Skeletal muscle tissue (tissue), 4 donors: ENCODE results near the gene RAD52. TPM values are rescaled to one million over a fixed set of nuclear protein-coding genes. Genes with fewer than 3 reads are reported as not detected.
A peak's percentile ranks its signal among the peaks of the same experiment; 100 is the strongest.

ENCODE experiments used
- H3K27ac ChIP-seq: one replicate; pipeline ENCODE4 v1.7.0; 2013; ENCODE audit warnings: mild to moderate bottlenecking, low read depth, low read length, inconsistent platforms
- H3K27me3 ChIP-seq, 3 donors: one replicate each; pipeline ENCODE4 v1.7.0; 2013; ENCODE audit warnings: low read length in 3 of 3; ENCODE audit not compliant: control insufficient read depth in 3 of 3, insufficient read depth in 3 of 3
- H3K36me3 ChIP-seq, 3 donors: one replicate each; pipeline ENCODE4 v1.7.0; 2013; ENCODE audit warnings: low read length in 3 of 3; ENCODE audit not compliant: control insufficient read depth in 3 of 3, insufficient read depth in 3 of 3
- H3K4me1 ChIP-seq, 3 donors: one replicate each; pipeline ENCODE4 v1.7.0; 2013; ENCODE audit warnings: low read length in 3 of 3, mild to moderate bottlenecking in 3 of 3; ENCODE audit not compliant: control insufficient read depth in 3 of 3, insufficient read depth in 3 of 3
- H3K4me3 ChIP-seq, 3 donors: one replicate each; pipeline ENCODE4 v1.7.0; 2013; ENCODE audit warnings: low read length in 3 of 3
- H3K9ac ChIP-seq, 3 donors: one replicate each; pipeline ENCODE4 v1.7.0; 2013; ENCODE audit warnings: low read length in 3 of 3, mild to moderate bottlenecking in 3 of 3, moderate library complexity in 2 of 3, low read depth in 1 of 3
- H3K9me3 ChIP-seq, 3 donors: one replicate each; pipeline ENCODE4 v1.7.0; 2013; ENCODE audit warnings: low read length in 3 of 3; ENCODE audit not compliant: control insufficient read depth in 3 of 3
- total RNA-seq: library from RNA; depleted of rRNA; stranded (reverse); fragments of >200 nt; gene quantifications from one replicate; pipeline ENCODE4 v1.2.3, GENCODE V29; 2014
- donor health status: Osteomylitis.

The RAD52 gene
- total RNA-seq, 1 donor from 2014 or later = 13.0 TPM

GRCh38 chr12:885701-886100 is 63.8 kb downstream of the RAD52 start:
- H3K9me3 ChIP-seq = no peaks in the 10 kb centered on the region
- no peak overlapping the region for H3K27ac ChIP-seq
- H3K27me3 ChIP-seq = no peaks in the 10 kb centered on the region
- H3K4me1 ChIP-seq = no peaks in the 10 kb centered on the region
- H3K9ac ChIP-seq = no peak overlapping the region
- peaks cover 71 to 98% (median 84%) of the 10 kb centered on the region in 3 donors for H3K36me3 ChIP-seq
- no peak overlapping the region for H3K4me3 ChIP-seq

- H3K27ac ChIP-seq = no peak overlapping the region
- H3K9ac ChIP-seq = no peak overlapping the region
- H3K4me1 ChIP-seq = peaks cover 0 to under 1% (median 0%) of the 10 kb centered on the region in 3 donors
- no peak overlapping the region for H3K4me3 ChIP-seq
- H3K36me3 ChIP-seq = peaks cover 71 to 97% (median 80%) of the 10 kb centered on the region in 3 donors
- H3K27me3 ChIP-seq = no peaks in the 10 kb centered on the region
- H3K9me3 ChIP-seq = no peaks in the 10 kb centered on the region
Measured at GRCh38 chr12:884746-885414, 64.6 kb downstream of the RAD52 start.

GRCh38 chr12:880656-881055 is 68.8 kb downstream of the RAD52 start:
- H3K9me3 ChIP-seq = no peaks in the 10 kb centered on the region
- peaks cover 57 to 66% (median 63%) of the 10 kb centered on the region in 3 donors for H3K36me3 ChIP-seq
- no peak overlapping the region for H3K9ac ChIP-seq
- peaks cover 0 to 4% (median 0%) of the 10 kb centered on the region in 3 donors for H3K4me1 ChIP-seq
- H3K27ac ChIP-seq = no peak overlapping the region
- H3K4me3 ChIP-seq = no peak overlapping the region
- no peaks in the 10 kb centered on the region for H3K27me3 ChIP-seq

GRCh38 chr12:879641-880040 is 69.9 kb downstream of the RAD52 start:
- H3K4me3 ChIP-seq = no peak overlapping the region
- peaks cover 50 to 56% (median 53%) of the 10 kb centered on the region in 3 donors for H3K36me3 ChIP-seq
- H3K27me3 ChIP-seq = no peaks in the 10 kb centered on the region
- no peak overlapping the region for H3K9ac ChIP-seq
- H3K9me3 ChIP-seq = no peaks in the 10 kb centered on the region
- peaks cover 0 to 4% (median 0%) of the 10 kb centered on the region in 3 donors for H3K4me1 ChIP-seq
- H3K27ac ChIP-seq = no peak overlapping the region

- H3K9ac ChIP-seq = peak overlapping the region in 1 of 3 donors; percentile 7
- no peaks in the 10 kb centered on the region for H3K9me3 ChIP-seq
- H3K27ac ChIP-seq = no peak overlapping the region
- H3K4me1 ChIP-seq = peaks cover 0 to 3% (median 0%) of the 10 kb centered on the region in 3 donors
- no peaks in the 10 kb centered on the region for H3K27me3 ChIP-seq
- H3K36me3 ChIP-seq = peaks cover 5 to 27% (median 7%) of the 10 kb centered on the region in 3 donors
- no peak overlapping the region for H3K4me3 ChIP-seq
Measured at GRCh38 chr12:873954-874353, 75.5 kb downstream of the RAD52 start.

GRCh38 chr12:870378-870777 is 79.1 kb downstream of the RAD52 start:
- Histone ChIP-seq H3K36me3 (peaks cover 14 to 39% (median 14%) of the 10 kb centered on the region in 3 donors), H3K4me3 (no peak overlapping the region)

GRCh38 chr12:868722-869121 is 80.8 kb downstream of the RAD52 start:
- no peak overlapping the region for H3K9ac ChIP-seq
- no peaks in the 10 kb centered on the region for H3K4me1 ChIP-seq
- H3K27me3 ChIP-seq = no peaks in the 10 kb centered on the region
- H3K9me3 ChIP-seq = no peaks in the 10 kb centered on the region
- no peak overlapping the region for H3K27ac ChIP-seq
- no peak overlapping the region for H3K4me3 ChIP-seq
- H3K36me3 ChIP-seq = peaks cover 14 to 36% (median 23%) of the 10 kb centered on the region in 3 donors

More at GRCh38 chr12:870378-870777, 79.1 kb downstream of the RAD52 start:
- H3K9ac ChIP-seq = no peak overlapping the region
- no peaks in the 10 kb centered on the region for H3K27me3 ChIP-seq
- H3K27ac ChIP-seq = no peak overlapping the region
- no peaks in the 10 kb centered on the region for H3K9me3 ChIP-seq
- peaks cover 0 to 3% (median 0%) of the 10 kb centered on the region in 3 donors for H3K4me1 ChIP-seq

- Histone ChIP-seq H3K4me1 (no peaks in the 10 kb centered on the region), H3K9me3 (no peaks in the 10 kb centered on the region), H3K27me3 (no peaks in the 10 kb centered on the region), H3K27ac (no peak overlapping the region), H3K36me3 (peaks cover 15 to 37% (median 23%) of the 10 kb centered on the region in 3 donors), H3K9ac (no peak overlapping the region), H3K4me3 (no peak overlapping the region)
Measured at GRCh38 chr12:867905-868304, 81.6 kb downstream of the RAD52 start.

GRCh38 chr12:865614-866013 is 83.9 kb downstream of the RAD52 start:
- no peaks in the 10 kb centered on the region for H3K9me3 ChIP-seq
- no peak overlapping the region for H3K4me3 ChIP-seq
- H3K4me1 ChIP-seq = peaks cover 0 to 2% (median 0%) of the 10 kb centered on the region in 3 donors
- H3K36me3 ChIP-seq = peaks cover 25 to 47% (median 40%) of the 10 kb centered on the region in 3 donors
- H3K9ac ChIP-seq = no peak overlapping the region
- H3K27me3 ChIP-seq = no peaks in the 10 kb centered on the region
- no peak overlapping the region for H3K27ac ChIP-seq

GRCh38 chr12:863285-863684 is 86.2 kb downstream of the RAD52 start:
- no peak overlapping the region for H3K9ac ChIP-seq
- no peak overlapping the region for H3K27ac ChIP-seq
- H3K4me3 ChIP-seq = no peak overlapping the region
- H3K4me1 ChIP-seq = peaks cover 0 to 2% (median 0%) of the 10 kb centered on the region in 3 donors
- peaks cover 20 to 42% (median 35%) of the 10 kb centered on the region in 3 donors for H3K36me3 ChIP-seq
- no peaks in the 10 kb centered on the region for H3K9me3 ChIP-seq
- no peaks in the 10 kb centered on the region for H3K27me3 ChIP-seq
